22Rv1 (cell line): Measurements from ENCODE around the gene TBC1D1.

ENCODE experiments used
- CTCF ChIP-seq: fragments of 450-650 bp; IDR thresholded peaks from 2 replicates; pipeline ENCODE4 v1.5.1; 2017; ENCODE audit warnings: mild to moderate bottlenecking
- ZFX ChIP-seq: fragments of 450-650 bp; IDR thresholded peaks from 2 replicates; pipeline ENCODE4 v1.6.1; 2017; ENCODE audit warnings: antibody characterized with exemption, borderline replicate concordance

- no peak for TF ChIP-seq CTCF
- no peak for TF ChIP-seq ZFX
Measured at GRCh38 chr4:38109370-38109769, 218.5 kb downstream of the TBC1D1 start.
